PC-3 (cell line): ENCODE measurements around the gene CAMTA1. TPM values are rescaled to one million over a fixed set of nuclear protein-coding genes. Genes with fewer than 3 reads are reported as not detected.

Source experiments
- ATAC-seq: fragments of 200-7000 bp; cut with Tn5 transposase; 2 replicates; pipeline ENCODE4 v1.9.1; 2020; ENCODE audit warnings: mild to moderate bottlenecking, moderate library complexity
- BruUV-seq: library from RNA; stranded (reverse); fragments of 400-500 nt; replicated peaks from 2 replicates; lab custom pipeline; 2021; lab: Mats Ljungman, UMichigan
- CTCF ChIA-PET: fragments of 300-600 bp; sonication (Branson Sonifier 250); formaldehyde crosslinking; loops from one replicate; lab custom pipeline; 2022; ENCODE audit warnings: antibody characterized with exemption; lab: Charles Lee
- POLR2A ChIA-PET: fragments of 300-600 bp; sonication (Branson Sonifier 250); formaldehyde crosslinking; loops from one replicate; lab custom pipeline; 2022; ENCODE audit warnings: antibody characterized with exemption; ENCODE audit not compliant: unreplicated experiment; lab: Charles Lee
- DNase-seq: peaks from one replicate; pipeline ENCODE4 v3.0.0-alpha.2; 2015
- H2AFZ ChIP-seq: fragments of 300-600 bp; sonication (generic); 2 replicates; pipeline ENCODE4 v1.6.0; 2016; ENCODE audit warnings: antibody characterized with exemption, low read length
- H3F3A ChIP-seq: fragments of 300-600 bp; sonication (generic); one replicate; pipeline ENCODE4 v1.6.0; 2017; ENCODE audit warnings: antibody characterized with exemption, low read length, control low read depth, mild to moderate bottlenecking; ENCODE audit not compliant: unreplicated experiment
- H3K27ac ChIP-seq: fragments of 300-600 bp; sonication (generic); 2 replicates; pipeline ENCODE4 v1.5.1; 2016; ENCODE audit warnings: mild to moderate bottlenecking, low read length
- H3K27me3 ChIP-seq: fragments of 300-600 bp; sonication (generic); 2 replicates; pipeline ENCODE4 v1.6.1; 2016; ENCODE audit warnings: low read length, mixed read lengths
- H3K36me3 ChIP-seq: fragments of 300-600 bp; sonication (generic); 2 replicates; pipeline ENCODE4 v1.6.1; 2016; ENCODE audit warnings: low read depth, mixed run types, low read length, mixed read lengths
- H3K4me1 ChIP-seq: fragments of 300-600 bp; sonication (generic); 2 replicates; pipeline ENCODE4 v1.5.1; 2016; ENCODE audit warnings: low read length; ENCODE audit not compliant: insufficient read depth
- H3K4me2 ChIP-seq: fragments of 300-600 bp; sonication (generic); 2 replicates; pipeline ENCODE4 v1.6.0; 2016; ENCODE audit warnings: low read length
- H3K4me3 ChIP-seq: fragments of 300-600 bp; sonication (generic); 2 replicates; pipeline ENCODE4 v1.5.1; 2016; ENCODE audit warnings: mild to moderate bottlenecking, low read length, mixed read lengths
- H3K79me2 ChIP-seq: fragments of 300-600 bp; sonication (generic); 2 replicates; pipeline ENCODE4 v1.6.1; 2017; ENCODE audit warnings: low read length, mixed read lengths
- H3K9ac ChIP-seq: fragments of 300-600 bp; sonication (generic); 2 replicates; pipeline ENCODE4 v1.6.0; 2016; ENCODE audit warnings: mild to moderate bottlenecking, low read length
- H3K9me2 ChIP-seq: fragments of 300-600 bp; sonication (generic); replicated peaks from 2 replicates; pipeline ENCODE4 v1.6.1; 2016; ENCODE audit warnings: mixed run types, low read length, mixed read lengths
- H3K9me3 ChIP-seq: fragments of 300-600 bp; sonication (generic); 2 replicates; pipeline ENCODE4 v1.6.1; 2016; ENCODE audit warnings: low read length, mixed read lengths
- H4K20me1 ChIP-seq: fragments of 300-600 bp; sonication (generic); 2 replicates; pipeline ENCODE4 v1.6.1; 2016; ENCODE audit warnings: low read length, mixed read lengths
- EZH2 ChIP-seq: fragments of 300-600 bp; sonication (generic); IDR thresholded peaks from one replicate; pipeline ENCODE4 v1.6.1; 2017; ENCODE audit warnings: antibody characterized with exemption, mild to moderate bottlenecking, low read length; ENCODE audit not compliant: unreplicated experiment
- EZH2phosphoT487 ChIP-seq: fragments of 300-600 bp; sonication (generic); IDR thresholded peaks from 2 replicates; pipeline ENCODE4 v1.6.1; 2018; ENCODE audit warnings: mild to moderate bottlenecking, antibody characterized with exemption, low read length, borderline replicate concordance
- intact Hi-C: fragments of 100-400 bp; cut with micrococcal nuclease; formaldehyde crosslinking; loops from 2 replicates; pipeline ENCODE4 v1.9.0; 2023
- total RNA-seq: library from RNA; depleted of rRNA; stranded (reverse); fragments of >200 nt; gene quantifications from 2 replicates; pipeline ENCODE4 v1.2.3, GENCODE V29; 2014
- TF ChIP-seq, protein P1 (sequence below): fragments of 300-600 bp; sonication (generic); conservative IDR thresholded peaks from 2 replicates; pipeline ENCODE4 v1.5.1; 2017; ENCODE audit warnings: antibody characterized with exemption, low read depth, mild to moderate bottlenecking, low read length

CAMTA1 gene
- total RNA-seq, 1 experiment from 2014 or later, result 40.8 TPM

DNA sequence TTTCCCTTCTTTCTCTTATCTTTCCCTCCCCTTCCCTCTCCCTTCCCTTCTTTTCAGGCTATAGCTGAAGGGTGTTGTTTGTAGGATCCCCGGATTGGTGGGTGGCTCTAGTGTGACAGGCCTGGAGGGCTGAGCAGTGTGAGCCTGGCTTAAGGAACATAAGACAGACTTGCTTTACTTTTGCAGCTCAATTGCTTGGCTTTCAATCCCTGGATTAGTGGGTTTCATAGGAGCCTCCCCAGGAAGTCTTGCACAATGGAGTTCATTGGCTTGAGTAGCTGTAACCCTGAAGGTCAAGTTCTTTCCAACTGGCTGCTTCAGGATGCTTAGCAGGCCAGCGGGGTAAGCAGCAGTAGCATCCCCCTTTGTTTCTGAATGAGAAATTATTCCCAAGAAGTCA, 126.7 kb downstream of the CAMTA1 start:
- Histone ChIP-seq H3K4me3 (no peak overlapping the region), H3K27me3 (peaks cover 32% of the 10 kb centered on the region), H3K9ac (no peak overlapping the region), H3K4me2 (no peak overlapping the region), H3K79me2 (no peaks in the 10 kb centered on the region), H3K27ac (no peak overlapping the region), H3K4me1 (no peaks in the 10 kb centered on the region), H3K9me3 (no peaks in the 10 kb centered on the region), H3K36me3 (no peaks in the 10 kb centered on the region), H4K20me1 (no peaks in the 10 kb centered on the region), H2AFZ (no peak overlapping the region), H3K9me2 (no peaks in the 10 kb centered on the region), H3F3A (no peaks in the 10 kb centered on the region)
- POLR2A ChIA-PET, result no interaction called here
- no TSS peak for BruUV-seq
- ATAC-seq (no peak), DNase-seq (no peak)
- intact Hi-C loops, result no loop called here
- CTCF ChIA-PET, result no interaction called here
- TF ChIP-seq EZH2phosphoT487, result no peak
- TF ChIP-seq, protein P1, sequence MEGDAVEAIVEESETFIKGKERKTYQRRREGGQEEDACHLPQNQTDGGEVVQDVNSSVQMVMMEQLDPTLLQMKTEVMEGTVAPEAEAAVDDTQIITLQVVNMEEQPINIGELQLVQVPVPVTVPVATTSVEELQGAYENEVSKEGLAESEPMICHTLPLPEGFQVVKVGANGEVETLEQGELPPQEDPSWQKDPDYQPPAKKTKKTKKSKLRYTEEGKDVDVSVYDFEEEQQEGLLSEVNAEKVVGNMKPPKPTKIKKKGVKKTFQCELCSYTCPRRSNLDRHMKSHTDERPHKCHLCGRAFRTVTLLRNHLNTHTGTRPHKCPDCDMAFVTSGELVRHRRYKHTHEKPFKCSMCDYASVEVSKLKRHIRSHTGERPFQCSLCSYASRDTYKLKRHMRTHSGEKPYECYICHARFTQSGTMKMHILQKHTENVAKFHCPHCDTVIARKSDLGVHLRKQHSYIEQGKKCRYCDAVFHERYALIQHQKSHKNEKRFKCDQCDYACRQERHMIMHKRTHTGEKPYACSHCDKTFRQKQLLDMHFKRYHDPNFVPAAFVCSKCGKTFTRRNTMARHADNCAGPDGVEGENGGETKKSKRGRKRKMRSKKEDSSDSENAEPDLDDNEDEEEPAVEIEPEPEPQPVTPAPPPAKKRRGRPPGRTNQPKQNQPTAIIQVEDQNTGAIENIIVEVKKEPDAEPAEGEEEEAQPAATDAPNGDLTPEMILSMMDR, result no peak
- no peak for TF ChIP-seq EZH2

DNA sequence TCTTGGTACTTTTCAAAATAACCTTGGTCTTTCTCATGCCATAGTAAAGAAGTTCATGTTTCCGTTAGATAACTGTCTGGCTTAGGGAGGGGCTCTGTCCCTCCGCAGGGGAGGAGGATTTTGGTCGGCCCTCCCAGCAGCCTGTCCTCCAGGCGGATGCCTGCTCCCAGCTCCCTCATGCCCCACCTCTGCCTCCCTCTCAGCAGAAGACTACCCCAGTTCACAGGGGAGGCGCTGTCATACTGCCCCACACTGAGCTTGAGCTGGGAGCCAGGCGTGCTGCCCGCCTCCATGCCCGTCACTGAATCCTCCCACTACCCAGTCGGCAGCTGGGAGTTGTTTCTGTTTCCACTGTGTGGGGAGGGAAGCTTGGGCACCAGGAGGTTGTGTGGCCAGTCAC, 127.3 kb downstream of the CAMTA1 start:
- no peaks in the 10 kb centered on the region for H3F3A ChIP-seq
- DNase-seq (no peak), ATAC-seq (no peak)
- intact Hi-C loops, result no loop called here
- H2AFZ ChIP-seq, result no peak overlapping the region
- H3K27ac ChIP-seq, result no peak overlapping the region
- H3K27me3 ChIP-seq, result peaks cover 29% of the 10 kb centered on the region
- H3K36me3 ChIP-seq, result no peaks in the 10 kb centered on the region
- no peaks in the 10 kb centered on the region for H3K4me1 ChIP-seq
- BruUV-seq, result no TSS peak
- H3K9me3 ChIP-seq, result no peaks in the 10 kb centered on the region
- CTCF ChIA-PET, result no interaction called here
- H3K79me2 ChIP-seq, result no peaks in the 10 kb centered on the region
- no peak overlapping the region for H3K9ac ChIP-seq
- H3K4me3 ChIP-seq, result no peak overlapping the region
- TF ChIP-seq EZH2, result no peak
- TF ChIP-seq, protein P1, result no peak
- no peak for TF ChIP-seq EZH2phosphoT487
- no peak overlapping the region for H3K4me2 ChIP-seq
- H3K9me2 ChIP-seq, result no peaks in the 10 kb centered on the region
- POLR2A ChIA-PET, result no interaction called here
- no peaks in the 10 kb centered on the region for H4K20me1 ChIP-seq

DNA sequence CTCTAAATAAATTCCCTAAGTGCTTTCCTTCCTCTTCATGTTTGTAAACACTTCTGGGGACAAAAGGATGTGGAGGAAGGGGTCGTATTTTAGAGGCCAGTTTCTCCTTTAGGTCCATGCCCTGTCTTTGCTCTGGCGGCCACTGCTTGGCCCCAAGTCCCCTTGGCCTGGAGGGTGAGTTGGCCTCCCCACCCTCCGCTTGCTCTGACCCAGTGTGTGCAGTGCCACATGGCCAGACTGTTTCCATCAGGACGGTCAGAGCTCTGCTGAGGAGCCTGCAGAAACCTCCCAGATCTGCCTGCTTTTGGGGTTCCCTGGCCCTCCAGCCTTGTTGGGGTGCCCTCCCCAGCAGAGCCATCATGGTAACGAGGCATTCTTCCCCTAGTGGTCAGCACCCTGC, 127.8 kb downstream of the CAMTA1 start:
- POLR2A ChIA-PET, result no interaction called here
- intact Hi-C loops, result no loop called here
- CTCF ChIA-PET, result no interaction called here

More for the DNA sequence above, 127.8 kb downstream of the CAMTA1 start:
- no TSS peak for BruUV-seq
- ATAC-seq (no peak), DNase-seq (no peak)
- Histone ChIP-seq H3K4me2 (no peak overlapping the region), H3K27me3 (peaks cover 29% of the 10 kb centered on the region), H3K9me3 (no peaks in the 10 kb centered on the region), H3K9me2 (no peaks in the 10 kb centered on the region), H3K4me1 (no peaks in the 10 kb centered on the region), H2AFZ (no peak overlapping the region), H3K9ac (no peak overlapping the region), H3K36me3 (no peaks in the 10 kb centered on the region), H3F3A (no peaks in the 10 kb centered on the region), H3K79me2 (no peaks in the 10 kb centered on the region), H3K27ac (no peak overlapping the region), H4K20me1 (no peaks in the 10 kb centered on the region), H3K4me3 (no peak overlapping the region)
- TF ChIP-seq EZH2 (no peak), EZH2phosphoT487 (no peak)
- TF ChIP-seq, protein P1, result no peak
